ENCODE data around the gene NLRP8.

GRCh38 chr19:55962186-55962585 is 14.6 kb downstream of the NLRP8 start:
- TF ChIP-seq CTCF (conservative IDR thresholded peaks at IDR 0.05 in 1 of 2, IDR thresholded peaks at IDR 0.05 in 1 of 2; ENCODE audit: low read depth in 1 of 2, low read length in 2 of 2) (no peak), EZH2 (IDR thresholded peaks at IDR 0.05; ENCODE audit: low read length, missing control alignments) (no peak)

All from fibroblast of lung (primary cell).